IMR-90 (cell line): ENCODE measurements around the gene KRTAP9-3. TPM values are rescaled to one million over a fixed set of nuclear protein-coding genes. Genes with fewer than 3 reads are reported as not detected.

Experiments used
- ATAC-seq: fragments of 200-7000 bp; cut with Tn5 transposase; 2 replicates; pipeline ENCODE4 v1.9.1; 2020; ENCODE audit warnings: low read depth, mild to moderate bottlenecking, moderate library complexity
- BruUV-seq: library from RNA; stranded (reverse); fragments of 400-500 nt; replicated peaks from 2 replicates; lab custom pipeline; 2021; lab: Mats Ljungman, UMichigan
- CTCF ChIA-PET: fragments of 300-600 bp; formaldehyde crosslinking; extraction: SDS; loops from one replicate; lab custom pipeline; 2021; ENCODE audit warnings: antibody characterized with exemption; lab: Yijun Ruan, JAX
- POLR2A ChIA-PET: fragments of 300-600 bp; sonication (Branson Sonifier 250); formaldehyde crosslinking; loops from one replicate; lab custom pipeline; 2022; ENCODE audit warnings: antibody characterized with exemption; ENCODE audit not compliant: unreplicated experiment; lab: Charles Lee
- DNase-seq: peaks from one replicate; pipeline ENCODE4 v3.0.0; 2013
- H2AFZ ChIP-seq: replicated peaks from 2 replicates; pipeline ENCODE3; 2013; ENCODE audit warnings: low read length, mild to moderate bottlenecking; ENCODE audit not compliant: poor library complexity
- H2AK5ac ChIP-seq: 2 replicates; pipeline ENCODE4 v1.6.1; 2013; ENCODE audit warnings: low read depth, low read length, inconsistent platforms
- H2AK9ac ChIP-seq: replicated peaks from 2 replicates; pipeline ENCODE3; 2013; ENCODE audit warnings: mild to moderate bottlenecking, low read depth, low read length, moderate library complexity; ENCODE audit not compliant: poor library complexity
- H2BK120ac ChIP-seq: 2 replicates; pipeline ENCODE4 v1.6.1; 2013; ENCODE audit warnings: low read depth, low read length, inconsistent platforms
- H2BK15ac ChIP-seq: 3 replicates; pipeline ENCODE4 v1.6.1; 2013; ENCODE audit warnings: low read depth, low read length, inconsistent platforms
- H2BK20ac ChIP-seq: 2 replicates; pipeline ENCODE4 v1.6.1; 2013; ENCODE audit warnings: low read depth, mild to moderate bottlenecking, inconsistent platforms, low read length, moderate library complexity
- H2BK5ac ChIP-seq: 2 replicates; pipeline ENCODE4 v1.6.1; 2013; ENCODE audit warnings: mild to moderate bottlenecking, low read depth, low read length, inconsistent platforms; ENCODE audit not compliant: poor library complexity, severe bottlenecking
- H3K14ac ChIP-seq: replicated peaks from 2 replicates; pipeline ENCODE4 v1.6.1; 2013; ENCODE audit warnings: low read depth, low read length, inconsistent platforms
- H3K18ac ChIP-seq: 2 replicates; pipeline ENCODE4 v1.6.1; 2013; ENCODE audit warnings: low read depth, low read length, control low read depth
- H3K23ac ChIP-seq: 2 replicates; pipeline ENCODE4 v1.6.1; 2013; ENCODE audit warnings: low read depth, low read length, inconsistent platforms
- H3K27ac ChIP-seq: 2 replicates; pipeline ENCODE4 v1.5.1; 2013; ENCODE audit warnings: mild to moderate bottlenecking, control low read depth, low read length; ENCODE audit not compliant: insufficient read depth
- H3K27me3 ChIP-seq: 2 replicates; pipeline ENCODE4 v1.6.1; 2013; ENCODE audit warnings: low read length; ENCODE audit not compliant: control insufficient read depth, insufficient read depth
- H3K36me3 ChIP-seq: 2 replicates; pipeline ENCODE4 v1.6.1; 2013; ENCODE audit warnings: low read length, mixed read lengths; ENCODE audit not compliant: control insufficient read depth, insufficient read depth
- H3K4ac ChIP-seq: 2 replicates; pipeline ENCODE4 v1.6.1; 2013; ENCODE audit warnings: low read depth, low read length, inconsistent platforms
- H3K4me1 ChIP-seq: 2 replicates; pipeline ENCODE4 v1.6.1; 2013; ENCODE audit warnings: low read length, mixed read lengths; ENCODE audit not compliant: control insufficient read depth, insufficient read depth
- H3K4me2 ChIP-seq: 2 replicates; pipeline ENCODE4 v1.6.1; 2013; ENCODE audit warnings: low read depth, mild to moderate bottlenecking, control low read depth, low read length, moderate library complexity
- H3K4me3 ChIP-seq: 2 replicates; pipeline ENCODE4 v1.5.1; 2013; ENCODE audit warnings: low read depth, mild to moderate bottlenecking, control low read depth, low read length, moderate library complexity; ENCODE audit not compliant: insufficient read depth
- H3K56ac ChIP-seq: 2 replicates; pipeline ENCODE4 v1.6.1; 2013; ENCODE audit warnings: low read length, inconsistent platforms; ENCODE audit not compliant: insufficient read depth; ENCODE audit errors: extremely low read depth
- H3K79me1 ChIP-seq, 2 experiments: 2 replicates each; pipeline ENCODE4 v1.6.1; 2013; ENCODE audit warnings: low read length in 2 of 2, inconsistent platforms in 1 of 2, low read depth in 1 of 2
- H3K9ac ChIP-seq: 2 replicates; pipeline ENCODE4 v1.6.1; 2013; ENCODE audit warnings: low read depth, low read length, control low read depth
- H3K9me1 ChIP-seq: 2 replicates; pipeline ENCODE4 v1.6.1; 2013; ENCODE audit warnings: low read length, inconsistent platforms; ENCODE audit not compliant: insufficient read depth
- H3K9me3 ChIP-seq: 2 replicates; pipeline ENCODE4 v1.6.1; 2013; ENCODE audit warnings: low read length; ENCODE audit not compliant: control insufficient read depth, insufficient read depth
- H4K20me1 ChIP-seq: 2 replicates; pipeline ENCODE4 v1.6.1; 2013; ENCODE audit warnings: low read length, inconsistent platforms; ENCODE audit not compliant: insufficient read depth
- H4K5ac ChIP-seq: 2 replicates; pipeline ENCODE4 v1.6.1; 2013; ENCODE audit warnings: mild to moderate bottlenecking, low read depth, low read length, control low read depth
- H4K8ac ChIP-seq, 2 experiments: 2 replicates each; pipeline ENCODE4 v1.6.1; 2013; ENCODE audit warnings: low read depth in 2 of 2, low read length in 2 of 2, control low read depth in 1 of 2, inconsistent platforms in 1 of 2
- H4K91ac ChIP-seq: 2 replicates; pipeline ENCODE4 v1.6.1; 2013; ENCODE audit warnings: low read depth, low read length, inconsistent platforms; ENCODE audit not compliant: insufficient read depth
- CEBPB ChIP-seq: IDR thresholded peaks from 2 replicates; pipeline ENCODE4 v1.6.1; 2012; ENCODE audit warnings: low read depth, low read length, improper control_type of control experiment
- MAFK ChIP-seq: IDR thresholded peaks from 2 replicates; pipeline ENCODE4 v1.6.1; 2012; ENCODE audit warnings: low read depth, low read length, improper control_type of control experiment
- MAZ ChIP-seq: IDR thresholded peaks from 2 replicates; pipeline ENCODE4 v1.6.1; 2012; ENCODE audit warnings: low read depth, mild to moderate bottlenecking, low read length, improper control_type of control experiment, moderate library complexity, borderline replicate concordance
- NFE2L2 ChIP-seq: fragments of 150-350 bp; IDR thresholded peaks from 2 replicates; pipeline ENCODE4 v1.6.1; 2016; ENCODE audit warnings: low read depth, mild to moderate bottlenecking, low read length
- POLR2A ChIP-seq: IDR thresholded peaks from 2 replicates; pipeline ENCODE4 v1.6.1; 2012; ENCODE audit warnings: mild to moderate bottlenecking, low read depth, low read length
- USF2 ChIP-seq: fragments of 150-350 bp; IDR thresholded peaks from 2 replicates; pipeline ENCODE4 v1.6.1; 2017; ENCODE audit warnings: mild to moderate bottlenecking, antibody characterized with exemption, low read length, low read depth
- WGBS, 2 experiments: methylation state at CpG; one replicate each; pipeline versions ENCODE4 v1.1.5 to v1.1.7; 2013; ENCODE audit warnings: missing lambda C conversion rate in 2 of 2; ENCODE audit not compliant: insufficient read length in 1 of 2; ENCODE audit errors: extremely low coverage in 2 of 2; 5-methylcytosine and 5-hydroxymethylcytosine counted together
- dilution Hi-C: fragments of 300-500 bp; cut with HindIII; formaldehyde crosslinking; loops from one replicate; pipeline ENCODE4 v1.14.3; 2018; ENCODE audit warnings: low sequenced_read_pairs; ENCODE audit not compliant: unreplicated experiment
- in situ Hi-C: fragments of 300-500 bp; cut with MboI; formaldehyde crosslinking; loops from 3 replicates; pipeline ENCODE4 v1.14.3; 2019; ENCODE audit warnings: low sequenced_read_pairs, inconsistent platforms, mixed read lengths
- intact Hi-C: fragments of 100-400 bp; cut with micrococcal nuclease; formaldehyde crosslinking; loops from 2 replicates; pipeline ENCODE4 v1.10.0; 2022
- polyA plus RNA-seq, 3 experiments: library from polyadenylated mRNA; depleted of rRNA; stranded (reverse); fragments of >200 nt; gene quantifications; 2 replicates each; pipeline ENCODE4 v1.2.3, GENCODE V29; 2012; ENCODE audit warnings: low replicate concordance in 1 of 3
- total RNA-seq: library from RNA; depleted of rRNA; stranded (reverse); fragments of >200 nt; gene quantifications from 2 replicates; pipeline ENCODE4 v1.2.3, GENCODE V29; 2012

Gene KRTAP9-3
- total and polyA plus RNA-seq, 2 of the 4 experiments (the other 2 are of a cell fraction): not detected

DNA sequence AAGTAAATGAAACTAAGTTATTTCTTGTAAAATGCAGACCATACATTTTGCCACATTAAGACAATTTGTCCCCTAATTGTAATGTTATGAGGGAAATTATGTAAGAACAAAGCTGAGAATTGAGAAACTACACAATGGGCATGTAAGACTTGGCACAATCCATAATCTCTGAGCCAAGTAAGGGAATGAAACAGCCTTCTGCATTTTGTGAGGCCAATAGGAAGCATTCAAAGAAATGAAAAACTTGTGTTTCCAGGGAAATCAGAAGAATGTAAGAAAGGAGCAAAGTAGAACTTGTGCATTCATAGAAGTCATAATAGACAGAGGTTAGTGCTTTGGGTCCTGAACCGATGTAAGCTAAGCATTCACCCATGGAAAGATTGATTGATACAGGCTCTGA, 19.0 kb downstream of the KRTAP9-3 start:
- POLR2A ChIA-PET: no interaction called here
- H4K20me1 ChIP-seq: no peaks in the 10 kb centered on the region
- H3K4ac ChIP-seq: no peak overlapping the region
- H2BK5ac ChIP-seq: no peak overlapping the region
- WGBS, 2 experiments: no CpG with 5 or more reads among the region's 1 CpG
- H3K79me1 ChIP-seq: no peaks in the 10 kb centered on the region
- TF ChIP-seq CEBPB (no peak), NFE2L2 (no peak), USF2 (no peak), MAZ (no peak), POLR2A (no peak), MAFK (no peak)
- no TSS peak for BruUV-seq
- H3K56ac ChIP-seq: no peak overlapping the region
- peaks cover 26% of the 10 kb centered on the region for H3K27me3 ChIP-seq
- H3K23ac ChIP-seq: no peak overlapping the region
- H3K36me3 ChIP-seq: no peaks in the 10 kb centered on the region
- no peak overlapping the region for H2BK20ac ChIP-seq
- no peak overlapping the region for H4K8ac ChIP-seq
- no peak overlapping the region for H2BK15ac ChIP-seq
- CTCF ChIA-PET: no interaction called here
- no peak overlapping the region for H3K27ac ChIP-seq
- no peak overlapping the region for H3K9ac ChIP-seq
- H2AFZ ChIP-seq: no peak overlapping the region
- no peak for DNase-seq
- intact Hi-C loops: no loop called here
- H2AK5ac ChIP-seq: no peak overlapping the region
- no peak overlapping the region for H3K4me2 ChIP-seq
- H2BK120ac ChIP-seq: no peak overlapping the region
- H4K91ac ChIP-seq: no peak overlapping the region
- no peak overlapping the region for H3K18ac ChIP-seq
- H3K9me3 ChIP-seq: no peaks in the 10 kb centered on the region
- no peak overlapping the region for H2AK9ac ChIP-seq
- H4K5ac ChIP-seq: no peak overlapping the region
- no peaks in the 10 kb centered on the region for H3K4me1 ChIP-seq
- in situ Hi-C loops: no loop called here
- H3K9me1 ChIP-seq: no peaks in the 10 kb centered on the region
- no peak for ATAC-seq
- dilution Hi-C loops: no loop called here
- H3K4me3 ChIP-seq: no peak overlapping the region
- no peak overlapping the region for H3K14ac ChIP-seq
